Kasumi-1 (cell line): Measurements from ENCODE around the gene SFN.
A peak's percentile ranks its signal among the peaks of the same experiment; 100 is the strongest.
"Not testable (repeated sequence)": the region's sequence is repeated elsewhere in the genome, so short reads cannot be mapped to it uniquely, and the experiment has no call there.

ENCODE experiments used
- DNase-seq, 2 experiments: peaks; one replicate each; lab custom pipeline; 2025; lab: John Stamatoyannopoulos, UW

The SFN gene

DNA sequence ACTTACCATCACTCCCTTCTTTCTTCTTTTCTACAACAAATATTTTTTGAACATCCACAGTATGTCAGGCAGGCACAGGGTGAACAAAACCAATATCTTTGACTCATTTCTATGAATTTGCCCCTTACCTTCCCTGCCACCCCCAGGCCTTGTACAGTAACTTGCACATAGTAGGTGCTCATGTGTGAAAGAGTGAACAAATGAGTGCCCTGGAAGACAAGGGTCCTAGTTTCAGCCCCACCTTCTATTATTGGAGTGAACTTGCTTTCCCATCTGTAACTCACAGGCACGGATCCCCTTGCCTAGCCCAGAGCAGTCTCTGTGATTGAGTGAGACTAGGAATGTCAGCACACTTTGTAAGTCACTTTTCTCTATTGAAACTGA, 23.6 kb upstream of the SFN start:
- no peak for DNase-seq

DNA sequence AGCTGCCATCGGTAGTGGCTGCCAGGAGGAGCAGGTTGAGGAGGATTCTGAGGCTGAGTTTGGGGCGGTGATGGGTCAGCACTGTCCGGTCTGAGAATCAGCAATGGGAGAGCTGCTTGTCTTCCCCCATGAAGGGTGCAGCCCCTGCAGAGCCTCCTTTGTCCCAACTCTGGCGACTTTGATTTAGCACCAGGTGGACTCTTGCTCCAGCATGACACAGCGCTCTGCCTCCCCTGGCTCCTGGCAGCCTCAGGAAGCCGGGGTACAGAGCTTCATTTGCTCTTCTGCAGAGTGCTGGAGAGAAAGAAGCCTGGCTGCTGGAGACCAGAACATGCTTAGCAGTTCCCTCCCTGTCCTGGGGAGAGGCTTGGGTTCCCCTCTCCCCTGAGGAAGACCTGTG, 23.2 kb upstream of the SFN start:
- no peak for DNase-seq

DNA sequence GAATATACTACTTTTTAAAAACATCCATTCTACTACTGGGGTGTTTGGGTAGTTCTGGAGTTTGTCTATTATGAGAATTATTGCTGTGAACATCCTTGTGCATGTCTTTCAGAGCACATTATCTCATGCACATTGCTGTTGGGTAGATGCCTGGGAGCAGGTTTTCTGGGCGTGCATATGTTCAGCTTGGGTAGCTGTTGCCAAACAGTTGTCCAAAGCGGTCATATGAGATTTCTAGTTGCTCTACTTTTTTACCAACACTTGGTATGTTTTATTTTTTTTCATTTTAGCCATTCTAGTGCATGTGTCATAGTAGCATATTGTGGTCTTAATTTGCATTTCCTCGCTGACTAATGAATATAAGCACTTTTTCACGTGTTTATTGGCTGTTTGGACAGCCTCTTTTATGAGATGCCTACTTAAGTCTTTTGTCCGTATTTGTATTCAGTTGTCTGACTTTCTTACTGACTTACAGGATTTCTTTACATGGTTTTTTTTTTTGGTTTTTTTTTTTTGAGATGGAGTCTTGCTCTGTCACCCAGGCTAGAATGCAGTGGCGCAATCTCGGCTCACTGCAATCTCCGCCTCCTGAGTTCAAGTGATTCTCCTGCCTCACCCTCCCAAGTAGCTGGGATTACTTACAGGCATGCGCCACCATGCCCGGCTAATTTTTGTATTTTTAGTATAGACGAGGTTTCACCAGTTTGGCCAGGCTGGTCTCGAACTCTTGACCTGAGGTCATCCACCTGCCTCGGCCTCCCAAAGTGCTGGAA, 18.3 kb upstream of the SFN start:
- no peak for DNase-seq

DNA sequence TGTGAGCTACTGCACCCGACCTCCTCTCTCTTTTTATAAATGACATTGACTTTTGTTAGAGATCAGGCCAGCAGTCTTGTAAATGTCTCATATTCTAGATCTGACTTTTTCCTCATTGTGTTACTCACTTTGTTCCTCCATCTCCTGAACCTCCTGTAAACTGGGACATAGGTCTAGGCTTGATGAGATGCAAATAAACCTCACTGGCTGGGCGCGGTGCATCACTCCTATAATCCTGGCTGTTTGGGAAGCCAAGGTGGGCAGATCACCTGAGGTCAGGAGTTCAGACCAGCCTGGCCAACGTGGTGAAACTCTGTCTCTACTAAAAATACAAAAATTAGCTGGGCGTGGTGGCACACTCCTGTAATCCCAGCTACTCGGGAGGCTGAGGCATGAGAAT, 15.1 kb upstream of the SFN start:
- DNase-seq = not testable (repeated sequence)

DNA sequence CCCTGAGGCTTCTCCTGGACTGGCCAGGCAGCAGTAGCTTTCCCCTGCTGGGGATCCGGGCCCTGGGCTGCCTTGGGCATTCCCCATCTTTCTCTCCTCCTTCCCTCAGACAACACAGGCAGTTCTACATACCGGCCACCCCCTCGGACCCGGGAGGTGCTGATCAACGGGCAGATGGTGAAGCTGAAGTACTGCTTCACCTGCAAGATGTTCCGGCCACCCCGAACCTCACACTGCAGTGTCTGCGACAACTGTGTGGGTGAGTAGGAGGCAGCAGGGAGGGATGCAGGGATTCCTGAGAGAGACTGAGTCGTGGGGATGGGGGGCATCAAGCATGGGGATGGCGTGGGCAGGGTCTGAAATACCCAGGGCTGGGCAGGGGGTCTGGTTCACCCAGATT, 14.4 kb upstream of the SFN start:
- DNase-seq = no peak

DNA sequence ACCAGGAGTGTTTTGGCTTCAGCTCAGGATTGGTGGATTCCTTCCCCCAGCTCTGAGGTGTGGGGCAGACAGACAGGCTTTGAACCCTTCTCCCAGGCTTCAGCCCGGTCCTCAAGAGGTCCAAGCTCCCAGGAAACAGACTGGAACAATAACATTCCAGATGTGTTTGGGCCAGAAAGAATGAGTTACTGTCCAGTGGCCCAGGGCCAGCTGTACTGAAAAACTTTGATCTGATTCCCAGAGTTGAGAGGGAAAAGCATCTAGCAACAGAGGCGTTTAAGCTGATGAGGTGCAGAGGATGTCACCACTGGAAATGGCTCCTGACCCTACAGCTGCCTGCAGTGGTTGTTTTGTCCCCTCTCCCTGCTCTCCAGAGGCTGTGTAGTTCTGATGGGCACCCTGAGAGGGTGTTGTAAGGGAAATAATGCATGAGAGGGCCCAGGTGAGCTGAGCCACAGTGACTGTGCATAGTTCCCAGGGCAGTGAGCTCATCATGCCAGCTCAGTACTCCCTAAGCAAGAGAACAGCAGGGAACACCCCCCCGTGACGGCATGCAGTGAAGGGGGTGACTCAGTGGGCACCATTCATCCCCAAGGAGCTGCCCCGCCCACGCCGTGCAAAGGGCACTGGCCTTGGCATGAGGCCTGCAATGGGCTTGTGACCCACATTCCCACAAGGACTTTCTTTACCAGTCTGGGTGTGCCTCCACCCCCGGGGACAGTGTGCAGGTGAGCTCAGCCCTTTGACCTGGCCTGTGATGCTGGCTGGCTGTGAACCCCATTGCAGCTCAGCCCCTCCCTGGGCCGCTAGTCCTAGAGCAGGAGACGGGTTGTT, 13.8 kb upstream of the SFN start:
- no peak for DNase-seq

DNA sequence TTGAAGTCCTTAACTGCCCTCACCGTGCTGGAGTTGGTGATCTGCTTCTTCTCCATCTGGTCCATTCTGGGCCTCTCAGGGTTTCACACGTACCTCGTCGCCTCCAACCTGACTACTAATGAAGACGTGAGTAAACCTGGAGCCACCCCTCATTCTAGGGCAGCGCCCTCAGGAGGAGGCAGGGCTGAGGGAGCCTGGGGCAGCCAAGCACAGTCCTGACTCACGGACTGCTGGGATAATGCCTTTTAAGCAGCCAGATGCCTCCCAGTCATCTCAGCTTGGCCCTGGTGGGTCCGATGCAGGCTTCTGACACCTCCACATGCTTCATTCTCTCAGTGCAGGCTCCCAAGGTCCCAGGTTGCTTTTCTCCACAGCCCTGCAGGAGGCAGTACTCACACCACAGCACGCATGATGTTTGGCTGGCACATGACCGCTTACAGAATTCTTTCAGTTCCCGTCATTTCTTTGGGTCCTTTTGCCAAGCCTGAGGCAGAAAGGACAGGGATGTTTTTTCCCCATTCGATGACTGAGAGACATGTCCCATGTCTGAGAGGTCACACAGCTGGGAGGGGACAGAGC, 11.8 kb upstream of the SFN start:
- DNase-seq = no peak

DNA sequence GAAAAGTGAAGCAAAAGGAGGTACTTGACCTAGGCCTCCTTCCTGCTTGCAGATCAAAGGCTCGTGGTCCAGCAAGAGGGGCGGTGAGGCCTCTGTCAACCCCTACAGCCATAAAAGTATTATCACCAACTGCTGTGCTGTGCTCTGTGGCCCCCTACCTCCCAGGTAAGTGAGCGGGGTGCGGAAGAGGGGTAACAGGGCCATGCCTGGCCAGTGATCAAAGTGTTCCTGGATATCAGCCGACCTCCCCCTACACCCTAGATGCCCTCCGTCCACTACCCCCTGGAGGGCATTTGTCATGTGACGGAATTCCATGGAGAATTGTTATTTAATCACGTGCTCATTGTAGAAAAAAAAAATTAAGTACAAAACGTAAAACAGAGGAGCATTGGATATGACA, 10.2 kb upstream of the SFN start:
- DNase-seq = no peak

DNA sequence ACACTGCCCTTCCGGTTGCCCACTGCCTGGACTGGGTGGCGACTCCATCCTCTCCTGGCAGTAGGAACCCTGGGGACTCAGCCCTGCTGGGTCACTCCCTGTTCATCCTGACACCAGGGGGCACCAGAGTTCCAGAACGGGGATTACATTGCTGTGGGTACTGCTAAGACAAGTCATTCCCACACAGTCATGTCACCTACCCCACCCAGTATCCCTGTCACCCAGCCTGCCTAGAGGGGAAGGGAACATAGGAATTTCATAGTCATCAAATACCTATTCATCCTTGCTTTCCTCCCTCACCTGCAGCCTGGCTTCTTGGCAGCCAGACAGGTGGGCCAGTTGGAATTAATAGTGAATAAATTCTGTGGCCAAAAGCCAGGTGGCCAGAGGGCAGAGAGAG, 9.8 kb upstream of the SFN start:
- peak; percentile 71 to 74 for DNase-seq

DNA sequence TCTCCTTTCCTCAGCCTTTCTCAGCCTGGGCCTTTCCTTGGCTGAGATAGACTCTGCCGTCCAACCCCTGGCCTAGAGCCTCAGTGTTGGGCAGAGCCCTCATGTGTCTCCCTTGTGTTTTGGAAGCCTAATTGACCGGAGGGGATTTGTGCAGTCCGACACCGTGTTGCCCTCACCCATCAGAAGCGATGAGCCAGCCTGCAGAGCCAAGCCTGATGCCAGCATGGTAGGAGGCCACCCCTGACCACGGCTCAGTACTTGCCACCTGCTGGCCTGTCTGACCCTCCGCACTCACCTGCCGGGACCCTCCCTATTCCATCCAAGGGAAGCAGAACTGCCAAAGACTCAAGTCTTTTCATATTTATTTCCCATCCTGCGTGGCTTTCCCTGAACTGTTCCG, 9.3 kb upstream of the SFN start:
- no peak for DNase-seq

DNA sequence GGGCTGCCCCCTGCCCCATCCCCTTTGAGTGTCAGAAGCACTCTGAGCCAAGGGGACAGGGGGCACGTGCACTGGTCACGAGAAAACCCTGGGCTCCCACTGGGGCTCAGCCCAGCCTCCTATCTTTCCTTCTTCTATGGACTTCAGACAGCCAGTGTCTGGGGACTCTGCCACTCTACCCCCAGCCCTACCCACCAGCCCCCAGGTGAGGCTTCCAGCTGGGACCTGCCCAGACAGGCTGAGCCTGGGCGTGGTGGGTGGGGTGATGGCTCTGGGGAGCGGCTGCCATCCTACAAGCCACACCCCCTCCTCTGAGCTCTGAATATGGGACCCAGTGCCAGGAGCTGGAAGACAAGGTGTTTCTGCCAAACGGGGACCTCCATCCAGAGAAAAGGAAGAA, 8.0 kb upstream of the SFN start:
- no peak for DNase-seq

DNA sequence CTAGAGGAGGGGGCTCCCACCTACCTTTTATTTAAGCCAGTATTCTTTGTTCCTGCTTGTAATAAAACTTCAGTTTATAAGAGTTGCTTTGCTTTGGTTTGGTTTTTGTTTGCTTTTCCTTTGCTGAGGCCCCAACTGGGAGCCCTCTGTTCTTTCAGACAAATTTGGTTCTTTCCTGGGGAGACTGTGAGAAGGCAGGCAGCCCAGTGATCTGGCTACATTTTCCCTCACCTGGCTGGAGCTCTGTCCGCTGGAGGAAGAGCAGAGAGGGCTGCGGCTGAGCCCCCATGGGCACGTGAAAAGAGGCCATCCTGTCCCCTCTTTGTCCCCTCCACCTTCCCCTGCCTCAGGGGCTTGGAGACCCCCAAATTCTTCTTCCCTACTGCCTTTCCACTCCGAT, 7.3 kb upstream of the SFN start:
- no peak for DNase-seq

DNA sequence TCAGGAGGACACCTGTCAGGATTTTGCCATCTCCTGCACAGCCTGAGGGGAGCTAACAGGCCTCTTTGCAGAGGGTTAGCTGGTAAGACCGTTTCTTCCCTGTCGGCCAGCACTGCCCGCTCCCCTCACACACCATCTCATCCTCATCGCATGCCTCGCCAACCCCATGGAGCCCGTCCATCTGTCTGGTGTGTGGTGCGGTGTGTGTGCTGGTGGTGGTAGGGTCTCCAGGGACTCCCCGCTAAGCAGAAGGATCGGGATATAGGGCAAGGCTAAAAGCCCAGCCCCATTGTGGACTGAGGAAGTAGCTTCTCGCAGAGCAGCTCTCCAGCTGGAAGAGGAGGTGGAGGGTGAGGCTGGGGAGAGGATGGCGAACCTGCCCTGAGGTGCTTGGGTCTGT, 6.8 kb upstream of the SFN start:
- no peak for DNase-seq

DNA sequence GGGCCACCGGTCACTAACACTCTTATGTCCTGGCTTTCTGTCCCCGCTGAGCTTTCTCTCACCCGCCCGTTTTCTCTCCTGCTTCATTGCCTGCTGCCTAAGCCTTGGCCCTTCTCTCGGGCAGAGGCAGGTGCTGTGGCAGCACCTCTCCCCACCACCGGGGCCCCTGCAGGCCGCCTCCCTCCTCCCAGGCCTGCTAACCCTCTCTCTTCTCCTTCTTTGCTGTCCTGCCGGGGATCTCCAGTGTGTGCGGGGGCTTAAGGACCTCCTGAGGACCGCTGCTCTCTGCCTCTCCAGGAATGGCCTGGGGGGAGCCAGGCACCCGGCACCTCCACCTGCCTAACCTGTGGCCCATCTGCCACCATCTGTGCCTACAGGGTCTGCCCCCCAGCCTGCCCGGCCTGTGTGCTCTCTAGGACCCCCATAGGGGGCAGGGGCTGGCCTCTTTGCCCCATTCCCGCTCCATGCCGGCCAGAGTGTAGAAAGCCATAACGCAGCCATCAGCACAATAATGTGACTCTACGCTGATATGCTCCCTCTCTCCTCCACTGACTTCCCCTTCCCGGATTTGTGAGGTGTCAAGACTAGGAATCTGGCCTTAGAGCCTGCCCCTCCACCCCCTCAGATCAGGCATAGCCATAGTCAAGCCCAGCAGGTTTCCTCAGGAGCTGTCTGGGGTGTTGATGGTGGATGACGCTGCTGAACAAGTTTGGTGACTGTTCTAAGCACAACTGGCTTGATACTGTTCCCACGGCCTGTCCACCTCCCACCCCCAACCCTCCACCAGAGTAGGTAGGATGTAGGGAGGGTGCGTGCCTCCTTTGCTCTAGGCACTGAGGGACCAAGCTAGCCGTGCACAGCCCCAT, 6.1 kb upstream of the SFN start:
- no peak for DNase-seq

DNA sequence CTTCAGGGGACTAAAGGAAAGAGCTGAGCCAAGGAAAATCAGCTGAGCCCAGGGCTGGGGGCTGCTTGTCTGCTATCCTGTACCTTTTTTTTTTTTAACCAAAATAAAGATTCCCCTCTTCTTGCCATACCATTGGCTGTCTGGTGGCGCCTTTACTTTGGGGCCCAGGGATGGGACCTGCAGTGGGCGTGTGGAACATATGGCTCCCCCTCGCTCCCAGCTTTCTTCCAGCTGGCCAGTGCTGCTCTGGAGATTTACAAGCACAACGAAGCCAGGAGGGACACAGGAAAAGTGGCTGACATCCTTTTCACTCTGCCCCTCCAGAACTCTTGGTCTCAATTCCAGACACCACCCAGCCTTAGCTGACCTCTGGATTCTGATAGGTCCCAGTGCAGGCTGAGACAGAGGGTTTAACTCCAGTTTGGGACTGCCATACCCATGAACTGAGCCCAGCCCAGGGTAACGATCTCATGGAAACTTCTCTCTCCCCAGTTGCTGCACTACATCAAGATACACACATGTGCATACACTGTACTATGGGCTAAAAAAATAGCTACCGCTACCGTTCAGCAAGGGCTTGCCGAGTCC, 5.4 kb upstream of the SFN start:
- no peak for DNase-seq

DNA sequence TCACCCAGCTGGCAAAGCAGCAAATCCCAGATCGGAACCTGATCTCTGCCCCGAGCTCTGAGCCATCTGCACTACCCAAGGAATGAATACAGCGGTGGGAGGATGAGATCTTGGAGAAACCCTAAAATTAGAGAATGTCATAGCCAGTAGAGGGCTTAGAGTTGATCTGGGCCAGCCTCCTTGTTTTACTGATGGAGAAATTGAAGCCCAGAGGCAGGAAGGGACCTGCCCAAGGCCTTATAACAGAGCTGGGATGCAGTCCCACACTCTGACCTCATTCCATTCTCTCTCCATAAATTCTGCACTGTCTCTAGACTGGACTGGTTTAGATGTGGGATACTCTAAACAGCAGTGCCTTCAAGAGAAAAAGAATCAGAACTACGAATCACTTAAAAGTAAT, 4.8 kb upstream of the SFN start:
- DNase-seq = no peak

DNA sequence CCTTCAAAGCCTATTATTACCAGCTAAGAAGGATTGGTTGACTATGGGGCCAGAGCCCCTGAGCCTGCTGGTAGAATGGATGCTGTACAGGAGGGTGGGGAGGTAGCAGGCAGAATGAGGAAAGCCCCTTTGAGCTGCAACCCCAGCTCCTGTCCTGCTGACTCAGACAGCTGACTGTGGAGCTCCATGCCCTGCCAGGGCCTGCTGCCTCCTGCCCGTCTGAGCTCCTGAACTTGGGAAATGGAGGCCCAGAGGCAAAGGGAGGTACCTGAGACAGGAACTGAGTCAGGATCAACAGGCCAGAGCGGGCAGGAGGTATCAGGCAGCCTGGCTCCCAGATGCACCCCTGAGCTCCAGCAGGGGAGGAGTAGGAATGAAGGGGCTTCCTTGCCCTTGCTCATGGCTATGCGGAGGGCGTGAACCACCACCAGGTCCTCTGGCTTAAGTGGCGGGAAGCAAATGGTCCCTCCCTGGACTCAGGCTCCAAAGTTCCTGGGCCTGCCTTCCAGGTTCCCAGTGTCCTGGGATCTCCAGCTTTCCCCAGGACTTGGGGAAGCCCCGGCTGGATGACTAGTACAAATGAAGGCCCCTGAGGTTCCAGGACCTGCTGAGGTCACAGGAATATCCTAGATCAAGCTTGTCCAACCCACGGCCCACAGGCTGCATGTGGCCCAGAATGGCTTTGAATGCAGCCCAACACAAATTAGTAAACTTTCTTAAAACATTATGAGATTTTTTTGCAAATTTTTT, 3.9 kb upstream of the SFN start:
- DNase-seq = no peak

DNA sequence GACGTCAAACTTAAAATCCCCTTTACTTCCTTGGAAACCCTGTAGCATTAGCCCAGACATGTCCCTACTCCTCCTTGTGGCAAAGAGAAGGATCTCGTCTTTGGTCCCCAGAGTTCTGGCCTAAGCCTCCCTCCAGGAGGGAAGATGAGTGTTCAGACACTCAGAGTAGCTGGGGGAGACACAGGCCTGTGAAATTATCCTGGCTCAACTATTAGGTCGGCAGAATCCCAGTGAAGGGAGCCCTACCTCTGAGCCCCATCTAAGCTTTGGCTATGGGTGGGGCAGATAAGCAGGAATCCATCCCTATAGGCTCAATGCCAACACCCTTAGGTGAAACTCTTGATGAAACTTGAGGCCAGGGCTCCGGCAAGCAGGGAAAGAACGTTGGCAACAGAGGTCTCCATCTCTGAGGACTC, 1.7 kb upstream of the SFN start:
- peak; percentile 13 to 49 for DNase-seq

DNA sequence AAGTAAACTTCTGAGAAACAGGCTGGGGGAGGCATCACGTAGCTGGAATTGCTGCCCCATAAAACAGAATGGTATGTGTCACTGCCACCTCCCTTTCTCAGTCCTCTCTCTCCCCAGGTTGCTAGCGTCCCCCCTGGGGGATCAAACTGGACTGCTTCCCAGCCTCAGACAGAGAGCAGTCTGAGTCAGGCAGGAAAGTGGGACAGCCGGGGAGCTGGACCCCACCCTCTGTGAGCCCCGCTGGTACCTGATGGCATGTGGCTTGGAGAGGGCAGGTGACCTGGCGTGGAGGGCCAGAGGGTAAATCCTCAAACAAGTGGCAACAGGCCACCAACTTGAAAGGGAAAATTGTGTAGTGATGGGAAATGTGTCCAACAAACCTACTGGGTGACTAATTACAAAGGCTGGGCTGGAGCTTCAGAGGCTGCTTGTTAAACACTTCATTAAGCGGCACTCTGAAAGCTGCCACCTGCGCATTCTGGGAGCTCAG, 1.0 kb upstream of the SFN start:
- no peak for DNase-seq

DNA sequence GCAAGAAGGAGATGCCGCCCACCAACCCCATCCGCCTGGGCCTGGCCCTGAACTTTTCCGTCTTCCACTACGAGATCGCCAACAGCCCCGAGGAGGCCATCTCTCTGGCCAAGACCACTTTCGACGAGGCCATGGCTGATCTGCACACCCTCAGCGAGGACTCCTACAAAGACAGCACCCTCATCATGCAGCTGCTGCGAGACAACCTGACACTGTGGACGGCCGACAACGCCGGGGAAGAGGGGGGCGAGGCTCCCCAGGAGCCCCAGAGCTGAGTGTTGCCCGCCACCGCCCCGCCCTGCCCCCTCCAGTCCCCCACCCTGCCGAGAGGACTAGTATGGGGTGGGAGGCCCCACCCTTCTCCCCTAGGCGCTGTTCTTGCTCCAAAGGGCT, 732 bp downstream of the SFN start:
- DNase-seq = no peak
